HUES48 (cell line): ENCODE measurements around the gene LRRC27.
"Not testable (repeated sequence)": the region's sequence is repeated elsewhere in the genome, so short reads cannot be mapped to it uniquely, and the experiment has no call there.

Experiments used
- H3K27ac ChIP-seq: one replicate; pipeline ENCODE4 v1.7.0; 2013; ENCODE audit warnings: low read depth, low read length, inconsistent platforms
- H3K27me3 ChIP-seq: 2 replicates; pipeline ENCODE4 v1.6.1; 2013; ENCODE audit warnings: mild to moderate bottlenecking, low read length; ENCODE audit not compliant: control insufficient read depth, insufficient read depth
- H3K36me3 ChIP-seq: 2 replicates; pipeline ENCODE4 v1.6.1; 2013; ENCODE audit warnings: low read length; ENCODE audit not compliant: control insufficient read depth, insufficient read depth
- H3K4me1 ChIP-seq: 2 replicates; pipeline ENCODE4 v1.6.1; 2013; ENCODE audit warnings: mild to moderate bottlenecking, low read length; ENCODE audit not compliant: control insufficient read depth, insufficient read depth
- H3K4me3 ChIP-seq: 2 replicates; pipeline ENCODE4 v1.5.1; 2013; ENCODE audit warnings: mild to moderate bottlenecking, low read depth, low read length
- H3K9ac ChIP-seq: 2 replicates; pipeline ENCODE4 v1.6.1; 2013; ENCODE audit warnings: mild to moderate bottlenecking, low read depth, low read length, moderate library complexity
- H3K9me3 ChIP-seq: 2 replicates; pipeline ENCODE4 v1.6.1; 2013; ENCODE audit warnings: low read length; ENCODE audit not compliant: control insufficient read depth, insufficient read depth

Gene LRRC27

DNA sequence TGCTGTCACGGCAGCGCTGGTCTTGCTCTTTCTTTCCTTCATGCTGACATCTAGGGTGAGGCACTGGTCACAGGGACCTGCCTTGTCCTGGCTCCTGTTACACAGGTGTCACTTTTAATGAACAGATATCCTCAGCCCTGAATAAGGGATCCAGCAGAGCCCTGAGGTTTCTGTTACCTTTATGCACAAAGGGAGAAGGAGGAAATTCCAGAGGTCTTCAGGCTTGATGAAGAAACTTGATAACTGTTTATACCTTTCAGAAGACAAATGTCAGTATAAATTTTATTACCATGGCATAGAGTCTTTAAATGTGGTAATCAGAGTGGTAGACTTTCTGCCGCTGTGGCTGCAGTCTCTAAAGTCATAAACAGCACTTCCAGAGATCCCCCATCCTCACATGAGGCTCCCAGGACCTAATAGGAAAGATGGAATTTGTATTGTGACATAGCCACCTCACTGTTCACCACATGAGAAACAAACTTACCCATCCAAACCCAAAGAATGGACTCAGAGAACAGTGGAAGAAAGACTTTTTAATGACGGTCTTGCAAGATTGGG, 2.7 kb downstream of the LRRC27 start:
- H3K9ac ChIP-seq, result no peak overlapping the region
- no peaks in the 10 kb centered on the region for H3K9me3 ChIP-seq
- no peak overlapping the region for H3K27ac ChIP-seq

DNA sequence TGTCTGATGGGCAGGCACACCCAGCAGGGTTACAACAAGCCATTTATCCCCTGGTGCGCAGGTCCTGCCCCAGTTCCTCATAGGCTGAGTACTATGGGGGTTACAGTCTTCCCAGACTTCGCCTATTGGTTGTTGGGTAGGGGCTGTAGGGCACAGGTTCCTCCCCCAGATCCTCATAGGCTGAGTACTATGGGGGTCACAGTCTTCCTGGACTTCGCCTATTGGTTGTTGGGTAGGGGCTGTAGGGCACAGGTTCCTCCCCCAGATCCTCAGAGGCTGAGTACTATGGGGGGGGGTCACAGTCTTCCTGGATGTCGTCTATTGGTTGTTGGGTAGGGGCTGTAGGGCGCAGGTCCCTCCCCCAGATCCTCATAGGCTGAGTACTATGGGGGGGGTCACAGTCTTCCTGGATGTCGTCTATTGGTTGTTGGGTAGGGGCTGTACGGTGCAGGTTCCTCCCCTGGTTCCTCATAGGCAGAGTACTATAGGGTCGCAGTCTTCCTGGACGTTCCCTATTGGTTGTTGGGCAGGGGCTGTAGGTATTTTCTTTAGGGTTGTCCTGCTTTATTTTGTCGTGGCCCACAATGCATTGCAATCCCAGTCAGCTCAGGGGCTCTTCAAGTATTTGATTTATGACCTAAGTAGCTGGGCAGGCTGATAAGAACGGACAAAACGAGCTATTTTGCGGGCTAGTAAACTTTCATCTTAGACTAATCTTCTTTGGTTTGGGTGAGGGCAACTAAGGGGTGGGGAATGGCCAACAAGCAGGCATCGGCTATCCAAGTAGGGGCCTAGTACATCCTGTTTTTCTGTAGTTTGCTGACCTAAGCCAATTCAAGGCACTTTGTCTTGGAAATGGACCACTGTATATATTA, 3.4 kb downstream of the LRRC27 start:
- Histone ChIP-seq H3K9ac (no peak overlapping the region), H3K36me3 (no peaks in the 10 kb centered on the region), H3K4me1 (peaks cover 8% of the 10 kb centered on the region), H3K4me3 (no peak overlapping the region), H3K27me3 (no peaks in the 10 kb centered on the region; the same call in 1 of the 2 replicates), H3K27ac (no peak overlapping the region), H3K9me3 (no peaks in the 10 kb centered on the region)

More for the DNA sequence above, 2.7 kb downstream of the LRRC27 start:
- no peaks in the 10 kb centered on the region for H3K36me3 ChIP-seq
- peaks cover 15% of the 10 kb centered on the region for H3K4me1 ChIP-seq
- no peaks in the 10 kb centered on the region; the same call in 1 of the 2 replicates for H3K27me3 ChIP-seq
- H3K4me3 ChIP-seq, result no peak overlapping the region

DNA sequence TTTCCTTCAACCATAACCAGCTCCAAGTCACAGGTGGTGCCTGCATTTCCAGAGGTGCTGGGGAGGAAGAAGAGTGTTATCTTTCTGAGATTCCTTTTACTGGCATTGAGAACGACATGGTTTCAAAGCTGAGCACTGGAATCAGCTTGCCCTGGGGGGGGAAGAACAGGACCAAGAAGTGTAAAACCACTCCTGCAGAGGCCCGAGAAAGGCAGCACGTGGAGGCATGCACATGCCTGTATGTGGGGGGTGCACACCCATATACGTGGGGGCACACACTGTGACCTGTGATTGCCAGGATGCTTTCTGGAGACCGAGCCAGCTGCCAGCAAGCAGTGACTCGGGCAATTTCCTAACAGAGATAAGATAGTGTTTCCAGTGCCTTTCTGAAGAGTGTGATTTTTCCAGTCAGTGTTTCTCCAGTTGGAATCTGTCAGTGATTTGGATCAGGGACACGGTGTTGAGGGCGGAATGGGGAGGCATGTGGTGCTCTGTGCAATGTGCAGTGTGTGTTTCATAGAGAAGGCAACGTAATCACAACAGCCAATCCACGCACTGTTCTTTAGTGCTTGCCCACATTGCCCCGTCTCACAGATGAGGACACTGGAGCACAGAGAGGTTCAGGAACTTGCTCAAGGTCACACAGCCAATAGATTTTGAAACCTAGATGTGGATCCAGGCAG, 4.2 kb downstream of the LRRC27 start:
- Histone ChIP-seq H3K9me3 (no peaks in the 10 kb centered on the region), H3K27ac (no peak overlapping the region), H3K27me3 (no peaks in the 10 kb centered on the region; the same call in 1 of the 2 replicates), H3K4me1 (peaks cover 8% of the 10 kb centered on the region), H3K36me3 (no peaks in the 10 kb centered on the region), H3K4me3 (no peak overlapping the region), H3K9ac (no peak overlapping the region)

DNA sequence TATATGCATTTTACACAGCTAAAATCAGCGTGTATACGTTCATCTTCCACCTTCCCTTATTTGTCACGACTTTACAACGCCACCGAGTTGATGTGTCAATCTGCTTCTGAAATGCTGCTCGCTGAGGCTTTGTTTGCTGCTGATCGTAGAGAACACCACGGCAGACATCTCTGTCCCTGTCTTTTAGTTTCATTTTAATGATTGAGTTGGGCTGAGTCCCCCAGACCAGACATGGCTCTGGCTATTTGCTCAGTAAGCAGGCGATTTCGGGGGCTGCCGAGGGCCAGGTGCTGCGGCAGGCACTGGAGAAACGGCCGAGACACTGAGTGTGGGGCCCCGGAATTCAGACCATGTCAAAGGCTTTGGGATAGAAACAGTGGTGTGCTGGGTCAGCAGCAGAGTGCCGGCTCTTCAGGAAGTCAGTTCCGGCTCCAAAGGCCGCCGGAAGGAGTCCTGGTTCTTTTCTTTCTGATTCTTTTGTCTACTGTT, 5.0 kb downstream of the LRRC27 start:
- Histone ChIP-seq H3K36me3 (no peaks in the 10 kb centered on the region), H3K9ac (no peak overlapping the region), H3K27me3 (no peaks in the 10 kb centered on the region; the same call in 1 of the 2 replicates), H3K4me1 (peaks cover 8% of the 10 kb centered on the region), H3K9me3 (no peaks in the 10 kb centered on the region), H3K27ac (no peak overlapping the region), H3K4me3 (no peak overlapping the region)

DNA sequence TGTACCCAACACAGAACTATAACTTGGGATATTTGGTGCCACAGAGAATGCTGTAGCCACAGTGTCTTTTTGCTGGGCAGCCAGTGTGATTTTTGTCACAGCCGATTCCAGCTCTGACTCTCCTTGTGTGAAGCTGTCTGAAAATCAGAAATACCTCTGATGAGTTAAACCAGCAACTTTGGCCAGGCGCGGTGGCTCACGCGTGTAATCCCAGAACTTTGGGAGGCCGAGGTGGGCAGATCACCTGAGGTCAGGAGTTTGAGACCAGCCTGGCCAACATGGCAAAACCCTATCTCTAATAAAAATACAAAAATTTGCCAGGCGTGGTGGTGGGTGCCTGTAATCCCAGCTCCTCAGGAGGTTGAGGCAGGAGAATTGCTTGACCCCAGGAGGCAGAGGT, 5.9 kb downstream of the LRRC27 start:
- H3K36me3 ChIP-seq, H3K27ac ChIP-seq, H3K9me3 ChIP-seq, H3K4me1 ChIP-seq, H3K27me3 ChIP-seq, H3K9ac ChIP-seq, H3K4me3 ChIP-seq: not testable (repeated sequence)

DNA sequence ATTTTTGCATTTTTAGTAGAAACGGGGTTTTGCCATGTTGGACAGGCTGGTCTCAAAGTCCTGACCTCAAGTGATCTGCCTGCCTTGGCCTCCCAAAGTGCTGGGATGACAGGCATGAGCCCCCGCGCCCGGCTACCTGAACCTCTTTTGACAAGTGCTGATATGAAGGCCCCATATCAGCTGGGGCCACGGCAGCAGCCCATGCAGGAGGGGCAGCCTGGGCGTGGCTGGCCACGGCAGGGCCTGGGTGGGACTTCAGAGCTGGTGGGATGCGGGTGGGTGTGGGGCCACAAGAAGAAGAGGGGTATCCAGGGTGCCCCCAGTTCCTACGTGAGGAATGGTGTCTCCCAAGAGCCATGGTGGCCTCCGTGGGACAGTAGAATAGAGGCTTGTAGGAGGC, 6.9 kb downstream of the LRRC27 start:
- Histone ChIP-seq H3K36me3 (no peaks in the 10 kb centered on the region), H3K27ac (no peak overlapping the region), H3K4me1 (no peaks in the 10 kb centered on the region), H3K9ac (no peak overlapping the region), H3K9me3 (no peaks in the 10 kb centered on the region), H3K27me3 (no peaks in the 10 kb centered on the region; the same call in 1 of the 2 replicates), H3K4me3 (no peak overlapping the region)

DNA sequence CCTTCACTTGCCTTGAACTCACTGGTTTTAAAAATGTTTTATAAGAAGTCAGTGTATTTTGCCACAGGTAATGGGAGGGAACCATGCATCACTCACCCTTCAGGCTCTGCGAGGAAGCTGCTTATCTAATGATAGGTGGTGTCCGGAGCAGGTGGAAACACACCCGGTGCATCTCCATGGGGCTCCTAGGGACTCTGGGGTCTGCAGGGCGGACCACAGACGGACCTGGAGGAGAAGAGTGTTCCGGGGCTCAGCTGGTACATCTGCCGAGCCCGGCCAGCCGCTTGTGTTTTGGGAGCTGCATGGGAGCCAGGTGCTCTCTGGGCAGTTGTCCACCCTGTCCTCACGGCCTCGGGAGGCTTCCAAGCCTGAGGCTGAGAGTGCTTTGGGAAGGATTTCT, 7.3 kb downstream of the LRRC27 start:
- no peak overlapping the region for H3K9ac ChIP-seq
- H3K4me3 ChIP-seq, result no peak overlapping the region
- H3K27ac ChIP-seq, result no peak overlapping the region
- H3K9me3 ChIP-seq, result no peaks in the 10 kb centered on the region
- no peaks in the 10 kb centered on the region for H3K4me1 ChIP-seq
- no peaks in the 10 kb centered on the region for H3K27me3 ChIP-seq
- no peaks in the 10 kb centered on the region for H3K36me3 ChIP-seq

DNA sequence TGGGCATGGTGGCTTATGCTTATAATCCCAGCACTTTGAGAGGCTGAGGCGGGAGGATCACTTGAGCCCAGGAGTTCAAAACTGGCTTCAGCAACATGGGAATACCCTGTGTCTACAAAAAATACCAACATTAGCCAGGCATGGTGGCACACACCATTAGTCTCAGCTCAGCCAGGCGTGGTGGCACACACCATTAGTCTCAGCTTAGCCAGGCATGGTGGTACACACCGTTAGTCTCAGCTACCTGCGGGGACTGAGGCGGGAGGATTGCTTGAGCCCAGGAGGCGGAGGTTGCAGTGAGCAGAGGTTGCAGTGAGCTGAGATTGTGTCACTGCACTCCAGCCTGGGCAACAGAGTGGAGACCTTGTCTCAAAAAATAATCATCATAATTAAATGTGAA, 9.0 kb downstream of the LRRC27 start:
- H3K4me1 ChIP-seq, result no peaks in the 10 kb centered on the region
- H3K27me3 ChIP-seq, result no peaks in the 10 kb centered on the region
- no peak overlapping the region for H3K9ac ChIP-seq
- no peaks in the 10 kb centered on the region for H3K9me3 ChIP-seq
- no peak overlapping the region for H3K4me3 ChIP-seq
- no peaks in the 10 kb centered on the region for H3K36me3 ChIP-seq
- no peak overlapping the region for H3K27ac ChIP-seq

DNA sequence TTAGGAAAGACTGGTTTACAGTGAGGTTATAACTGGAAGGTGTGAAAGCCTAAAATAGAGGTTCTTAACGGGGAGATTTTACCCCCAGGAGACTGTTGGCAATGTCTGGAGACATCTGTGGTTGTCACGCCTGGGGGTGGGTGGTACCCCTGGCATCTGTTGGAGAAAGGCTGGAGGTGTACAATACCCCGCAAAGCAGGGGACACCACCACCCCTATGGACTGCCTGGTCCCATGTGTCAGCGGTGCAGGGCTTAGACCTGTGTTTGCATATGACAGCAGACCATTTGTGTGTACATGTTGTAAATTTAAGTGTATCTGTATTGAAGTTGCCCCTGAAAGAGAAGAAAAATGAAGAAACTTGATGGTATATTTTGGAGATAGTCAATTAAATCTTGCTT, 9.8 kb downstream of the LRRC27 start:
- Histone ChIP-seq H3K27ac (no peak overlapping the region), H3K27me3 (no peaks in the 10 kb centered on the region), H3K4me3 (no peak overlapping the region), H3K9me3 (no peaks in the 10 kb centered on the region), H3K4me1 (no peaks in the 10 kb centered on the region), H3K9ac (no peak overlapping the region), H3K36me3 (no peaks in the 10 kb centered on the region)

DNA sequence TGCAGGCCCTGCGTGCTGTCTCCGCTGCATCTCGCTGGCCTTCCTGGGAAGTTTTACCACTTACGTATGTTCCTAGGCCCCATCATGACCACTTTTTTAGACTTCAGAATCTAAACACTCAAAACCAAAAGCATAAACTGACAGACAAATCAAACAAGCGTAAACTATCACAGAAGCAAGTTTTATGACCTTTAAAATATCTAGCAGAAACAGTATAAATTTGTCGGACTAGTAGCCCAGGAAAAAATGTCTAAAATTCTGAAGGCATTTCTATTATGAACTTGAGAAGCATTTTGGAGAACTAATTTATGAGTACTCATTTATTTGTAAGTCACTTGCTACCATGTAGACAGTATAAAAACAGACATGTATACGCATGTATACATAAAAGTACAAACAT, 10.6 kb downstream of the LRRC27 start:
- H3K9me3 ChIP-seq, result no peaks in the 10 kb centered on the region
- H3K4me3 ChIP-seq, result no peak overlapping the region
- no peak overlapping the region for H3K27ac ChIP-seq
- no peaks in the 10 kb centered on the region for H3K4me1 ChIP-seq
- no peaks in the 10 kb centered on the region for H3K36me3 ChIP-seq
- no peaks in the 10 kb centered on the region for H3K27me3 ChIP-seq
- H3K9ac ChIP-seq, result no peak overlapping the region

DNA sequence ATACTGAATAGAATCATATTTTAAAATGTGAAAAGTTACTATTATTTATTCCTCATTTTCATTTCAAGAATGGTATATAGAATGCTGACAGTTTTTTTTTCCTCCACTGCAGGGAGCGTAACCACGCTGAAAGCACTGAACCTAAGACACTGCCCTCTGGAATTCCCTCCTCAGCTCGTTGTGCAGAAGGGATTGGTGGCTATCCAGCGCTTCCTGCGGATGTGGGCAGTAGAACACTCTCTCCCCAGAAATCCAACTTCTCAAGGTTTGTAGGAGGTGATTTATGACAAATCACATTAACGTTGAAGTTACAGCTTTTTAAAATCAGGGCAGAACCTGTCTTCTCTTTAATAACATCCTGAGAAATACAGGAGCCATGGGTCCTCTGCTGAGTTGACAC, 12.4 kb downstream of the LRRC27 start:
- H3K36me3 ChIP-seq, result no peaks in the 10 kb centered on the region
- no peak overlapping the region for H3K9ac ChIP-seq
- no peak overlapping the region for H3K4me3 ChIP-seq
- H3K27ac ChIP-seq, result no peak overlapping the region
- no peaks in the 10 kb centered on the region for H3K9me3 ChIP-seq
- no peaks in the 10 kb centered on the region for H3K27me3 ChIP-seq
- no peaks in the 10 kb centered on the region for H3K4me1 ChIP-seq
